HepG2 (cell line): ENCODE results near the gene TLE7. TPM values are rescaled to one million over a fixed set of nuclear protein-coding genes. Genes with fewer than 3 reads are reported as not detected.
A peak's percentile ranks its signal among the peaks of the same experiment; 100 is the strongest.

ENCODE experiments used
- AHR ChIP-seq: IDR thresholded peaks from 2 replicates; pipeline ENCODE4 v1.6.1; 2018; ENCODE audit warnings: missing genetic modification reagents, missing compliant biosample characterization
- BORCS8-MEF2B ChIP-seq: sonication (generic); formaldehyde crosslinking; IDR thresholded peaks from 2 replicates; pipeline ENCODE4 v1.8.0; 2022; ENCODE audit warnings: mild to moderate bottlenecking, missing genetic modification reagents
- DPF2 ChIP-seq: sonication (generic); formaldehyde crosslinking; IDR thresholded peaks from 2 replicates; pipeline ENCODE4 v1.4.0; 2020; ENCODE audit warnings: mild to moderate bottlenecking, low read depth, missing genetic modification reagents, borderline replicate concordance
- ELF3 ChIP-seq: IDR thresholded peaks from 2 replicates; pipeline ENCODE4 v1.6.1; 2016; ENCODE audit warnings: missing genetic modification reagents, missing compliant biosample characterization
- ETV5 ChIP-seq: IDR thresholded peaks from 2 replicates; pipeline ENCODE4 v1.6.1; 2018; ENCODE audit warnings: missing biosample characterization, missing genetic modification reagents, inconsistent platforms, borderline replicate concordance
- FOXK1 ChIP-seq: sonication (generic); formaldehyde crosslinking; IDR thresholded peaks from 2 replicates; pipeline ENCODE4 v1.4.0; 2020; ENCODE audit warnings: low read depth, missing genetic modification reagents, borderline replicate concordance
- GPN1 ChIP-seq: sonication (generic); formaldehyde crosslinking; IDR thresholded peaks from 2 replicates; pipeline ENCODE4 v1.5.1; 2020; ENCODE audit warnings: missing genetic modification reagents, borderline replicate concordance
- GTF2F1 ChIP-seq: fragments of 150-350 bp; IDR thresholded peaks from 2 replicates; pipeline ENCODE4 v1.6.1; 2014; ENCODE audit warnings: low read length
- HDAC2 ChIP-seq: sonication (generic); formaldehyde crosslinking; IDR thresholded peaks from 2 replicates; pipeline ENCODE4 v1.4.0; 2020; ENCODE audit warnings: missing genetic modification reagents
- LBX2 ChIP-seq: sonication (generic); formaldehyde crosslinking; IDR thresholded peaks from 2 replicates; pipeline ENCODE4 v1.5.0; 2020; ENCODE audit warnings: missing genetic modification reagents, mild to moderate bottlenecking, borderline replicate concordance
- MBD4 ChIP-seq: IDR thresholded peaks from 2 replicates; pipeline ENCODE4 v1.6.1; 2012; ENCODE audit warnings: low read length, inconsistent platforms, borderline replicate concordance
- NFE2 ChIP-seq: sonication (generic); formaldehyde crosslinking; IDR thresholded peaks from 2 replicates; pipeline ENCODE4 v1.4.0; 2020; ENCODE audit warnings: missing genetic modification reagents
- PHF5A ChIP-seq: IDR thresholded peaks from one replicate; pipeline ENCODE4 v1.6.1; 2018; ENCODE audit warnings: low read depth, missing genetic modification reagents; ENCODE audit not compliant: unreplicated experiment
- RAD51 ChIP-seq: fragments of 450-650 bp; IDR thresholded peaks from 2 replicates; pipeline ENCODE4 v1.6.1; 2016; ENCODE audit warnings: borderline replicate concordance
- RFX5 ChIP-seq: IDR thresholded peaks from 2 replicates; pipeline ENCODE4 v1.6.1; 2011; ENCODE audit warnings: low read depth, low read length, improper control_type of control experiment
- RXRA ChIP-seq: sonication (generic); formaldehyde crosslinking; IDR thresholded peaks from 2 replicates; pipeline ENCODE4 v1.5.1; 2020; ENCODE audit warnings: missing genetic modification reagents
- SKI ChIP-seq: fragments of 450-650 bp; IDR thresholded peaks from one replicate; pipeline ENCODE4 v1.6.1; 2018; ENCODE audit warnings: mild to moderate bottlenecking; ENCODE audit not compliant: partially characterized antibody
- SMARCC2 ChIP-seq: fragments of 450-650 bp; IDR thresholded peaks from 2 replicates; pipeline ENCODE4 v1.6.1; 2017; ENCODE audit warnings: antibody characterized with exemption, mild to moderate bottlenecking
- SYNCRIP ChIP-seq: fragments of 200-400 bp; formaldehyde crosslinking; IDR thresholded peaks from 2 replicates; pipeline ENCODE4 v1.6.1; 2018; ENCODE audit warnings: mild to moderate bottlenecking, low read depth, low read length; ENCODE audit not compliant: insufficient read depth
- ZBTB34 ChIP-seq: sonication (generic); formaldehyde crosslinking; IDR thresholded peaks from 2 replicates; pipeline ENCODE4 v1.8.0; 2022; ENCODE audit warnings: mild to moderate bottlenecking, missing genetic modification reagents
- ZBTB49 ChIP-seq: sonication (generic); formaldehyde crosslinking; IDR thresholded peaks from 2 replicates; pipeline ENCODE4 v1.4.0; 2020; ENCODE audit warnings: missing genetic modification reagents, borderline replicate concordance
- ZNF224 ChIP-seq: sonication (generic); formaldehyde crosslinking; IDR thresholded peaks from 2 replicates; pipeline ENCODE4 v1.5.0; 2020; ENCODE audit warnings: mild to moderate bottlenecking, missing genetic modification reagents
- ZNF337 ChIP-seq: sonication (generic); formaldehyde crosslinking; IDR thresholded peaks from 2 replicates; pipeline ENCODE4 v1.5.1; 2020; ENCODE audit warnings: missing genetic modification reagents, low read depth, mild to moderate bottlenecking, borderline replicate concordance
- ZNF549 ChIP-seq: sonication (generic); formaldehyde crosslinking; IDR thresholded peaks from 2 replicates; pipeline ENCODE4 v1.5.0; 2020; ENCODE audit warnings: missing genetic modification reagents
- ZNF567 ChIP-seq: sonication (generic); formaldehyde crosslinking; IDR thresholded peaks from 2 replicates; pipeline ENCODE4 v1.8.1; 2023; ENCODE audit warnings: mild to moderate bottlenecking, missing genetic modification reagents, borderline replicate concordance
- ZNF768 ChIP-seq: sonication (generic); formaldehyde crosslinking; IDR thresholded peaks from 2 replicates; pipeline ENCODE4 v1.4.0; 2020; ENCODE audit warnings: missing genetic modification reagents
- ZNF883 ChIP-seq: sonication (generic); formaldehyde crosslinking; IDR thresholded peaks from 2 replicates; pipeline ENCODE4 v1.5.1; 2020; ENCODE audit warnings: mild to moderate bottlenecking, missing genetic modification reagents; ENCODE audit errors: not compliant biosample characterization
- polyA plus RNA-seq, 8 experiments: library from polyadenylated mRNA; depleted of rRNA in 3 of 8; stranded (reverse) in 7 of 8; unstranded in 1 of 8; fragments of >200 nt; fragmentation: Illumina TruSeq in 4 of 8; extraction: Trizol in 4 of 8; gene quantifications; 2 replicates each; pipeline versions ENCODE4 v1.2.1 to v1.2.3, GENCODE V29; 2011 to 2016; ENCODE audit warnings: low read depth in 4 of 8, missing spikeins in 1 of 8, mixed read lengths in 1 of 8; ENCODE audit not compliant: insufficient read depth in 1 of 8
- total RNA-seq, 5 experiments: library from RNA; depleted of rRNA; stranded (reverse); fragments of >200 nt; fragmentation: Illumina TruSeq; extraction: Trizol; gene quantifications; 2 replicates each; pipeline ENCODE4 v1.2.3, GENCODE V29; 2016; ENCODE audit warnings: low read depth in 1 of 5

Gene TLE7
- total and polyA plus RNA-seq, 2 of the 13 experiments (the other 11 are each of a cell fraction or from before 2014, with no cell fraction given): not detected

GRCh38 chr16:71426069-71426879, 15.6 kb downstream of the TLE7 start (continued):
- TF ChIP-seq SMARCC2 (no peak), ZNF567 (CRISPR knock-in tag) (peak; percentile 70; the same call in 1 of the 2 replicates), ZNF224 (CRISPR knock-in tag) (peak; percentile 96; the same call in 1 of the 2 replicates), SYNCRIP (no peak), LBX2 (CRISPR knock-in tag) (peak; percentile 72; the same call in 1 of the 2 replicates), ZNF549 (CRISPR knock-in tag) (0 out of 2 replicates have a peak, but pooled peaks have one; percentile 29), AHR (CRISPR knock-in tag) (peak; percentile 84), SKI (peak; percentile 49), RFX5 (no peak), ZNF768 (CRISPR knock-in tag) (peak; percentile 93), ZBTB34 (CRISPR knock-in tag) (peak; percentile 59; the same call in 1 of the 2 replicates), GPN1 (no peak), FOXK1 (CRISPR knock-in tag) (peak; percentile 86), DPF2 (CRISPR knock-in tag) (peak; percentile 67; the same call in 1 of the 2 replicates), MBD4 (no peak), PHF5A (peak; percentile 90), NFE2 (0 out of 2 replicates have a peak, but pooled peaks have one; percentile 26), HDAC2 (peak; percentile 98), ZNF337 (CRISPR knock-in tag) (peak; percentile 93), ZBTB49 (CRISPR knock-in tag) (peak; percentile 67; the same call in 1 of the 2 replicates), BORCS8-MEF2B (CRISPR knock-in tag) (peak; percentile 90; the same call in 1 of the 2 replicates), GTF2F1 (no peak), RXRA (peak; percentile 92), RAD51 (no peak), ELF3 (CRISPR knock-in tag) (peak; percentile 93), ETV5 (CRISPR knock-in tag) (peak; percentile 77; the same call in 1 of the 2 replicates), ZNF883 (CRISPR knock-in tag) (peak; percentile 87)
